Stimulated activated CD8-positive, alpha-beta memory T cell treated with anti-CD3 and anti-CD28 coated beads, Interleukin-15, amount 100 ng/mL, for 4 hours (primary cell): Measurements from ENCODE around the gene PRSS12.
"Not testable (repeated sequence)": the region's sequence is repeated elsewhere in the genome, so short reads cannot be mapped to it uniquely, and the experiment has no call there.

Experiments used
- DNase-seq, 2 donors: peaks; one replicate each; pipeline ENCODE4 v3.0.0-alpha.2; 2020; ENCODE audit warnings: low read depth in 2 of 2

PRSS12 gene

GRCh38 chr4:118325431-118325830, 27.4 kb downstream of the PRSS12 start:
- no peak for DNase-seq

- no peak for DNase-seq
Observed at GRCh38 chr4:118322831-118323502, 29.8 kb downstream of the PRSS12 start.

DNA sequence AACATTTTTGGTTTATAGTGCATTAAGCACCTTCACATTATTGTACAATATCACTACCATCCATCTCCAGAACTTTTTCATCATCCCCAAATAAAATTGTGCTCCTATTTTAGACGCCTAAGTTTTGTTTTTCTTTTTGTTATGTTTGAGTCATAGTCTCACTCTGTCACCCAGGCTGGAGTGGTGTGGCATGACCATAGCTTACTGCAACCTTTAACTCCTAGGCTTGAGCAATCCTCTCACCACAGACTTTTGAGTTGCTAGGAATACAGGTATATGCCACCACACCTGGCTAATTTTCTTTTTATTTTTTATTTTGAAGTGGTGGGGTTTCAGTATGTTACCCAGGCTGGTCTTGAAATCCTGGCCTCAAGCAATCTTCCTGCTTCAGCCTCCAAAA, 33.9 kb downstream of the PRSS12 start:
- DNase-seq: no peak

DNA sequence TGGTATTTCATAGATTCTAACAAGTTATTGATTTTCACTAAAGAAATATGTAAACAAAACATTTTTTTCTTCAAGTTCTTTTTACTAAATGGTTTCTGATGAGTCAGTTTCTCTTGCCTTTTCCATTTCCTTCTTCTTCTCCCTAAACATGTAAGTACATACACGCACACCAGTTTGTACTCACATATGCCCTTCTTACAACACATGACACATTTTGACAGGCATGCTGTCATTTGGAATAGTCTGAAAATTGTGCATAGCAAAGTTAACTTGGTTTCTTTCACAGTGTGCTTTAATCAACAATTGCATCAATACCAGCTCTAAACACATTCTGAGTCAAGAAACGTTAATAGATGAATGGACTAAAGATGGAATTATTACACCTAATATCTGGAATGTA, 35.1 kb downstream of the PRSS12 start:
- DNase-seq: no peak

DNA sequence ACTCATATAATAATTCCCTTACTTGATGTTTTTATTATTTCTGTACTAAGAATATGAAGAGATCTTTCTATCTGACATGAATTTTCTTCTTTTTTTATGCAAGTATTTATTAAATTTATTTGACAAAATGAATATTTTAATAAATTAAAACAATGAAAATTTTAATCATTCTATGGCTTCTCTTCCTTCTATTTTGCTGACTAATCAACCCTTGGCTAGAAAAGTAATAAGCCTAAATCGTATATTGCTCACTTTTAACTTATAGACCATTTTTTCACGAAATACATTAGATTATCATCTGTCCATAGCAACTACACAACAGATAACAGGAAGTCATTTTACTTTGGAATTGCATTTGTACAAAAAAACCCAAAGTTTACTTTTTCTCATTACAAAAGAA, 38.6 kb downstream of the PRSS12 start:
- no peak for DNase-seq

GRCh38 chr4:118313098-118313497, 39.7 kb downstream of the PRSS12 start:
- no peak for DNase-seq

- no peak for DNase-seq
Observed at GRCh38 chr4:118308306-118309030, 44.3 kb downstream of the PRSS12 start.

- no peak for DNase-seq
Observed at GRCh38 chr4:118307643-118308042, 45.2 kb downstream of the PRSS12 start.

DNA sequence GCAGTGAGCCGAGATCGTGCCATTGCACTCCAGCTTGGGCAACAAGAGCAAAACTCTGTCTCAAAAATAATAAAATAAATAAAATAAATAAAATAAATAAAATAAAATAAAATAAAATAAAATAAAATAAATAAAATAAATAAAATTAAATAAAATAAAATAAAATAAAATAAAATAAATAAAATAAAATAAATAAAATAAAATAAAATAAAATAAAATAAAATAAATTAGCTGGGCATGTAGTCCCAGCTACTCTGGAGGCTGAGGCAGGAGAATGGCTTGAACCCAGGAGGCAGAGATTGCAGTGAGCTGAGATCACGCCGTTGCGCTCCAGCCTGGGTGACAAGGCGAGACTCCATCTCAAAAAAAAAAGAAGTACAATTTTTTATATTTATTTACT, 53.2 kb downstream of the PRSS12 start:
- not testable (repeated sequence) for DNase-seq

- DNase-seq: no peak
Observed at GRCh38 chr4:118296729-118297128, 56.1 kb downstream of the PRSS12 start.

GRCh38 chr4:118290951-118291350, 61.9 kb downstream of the PRSS12 start:
- DNase-seq: no peak

DNA sequence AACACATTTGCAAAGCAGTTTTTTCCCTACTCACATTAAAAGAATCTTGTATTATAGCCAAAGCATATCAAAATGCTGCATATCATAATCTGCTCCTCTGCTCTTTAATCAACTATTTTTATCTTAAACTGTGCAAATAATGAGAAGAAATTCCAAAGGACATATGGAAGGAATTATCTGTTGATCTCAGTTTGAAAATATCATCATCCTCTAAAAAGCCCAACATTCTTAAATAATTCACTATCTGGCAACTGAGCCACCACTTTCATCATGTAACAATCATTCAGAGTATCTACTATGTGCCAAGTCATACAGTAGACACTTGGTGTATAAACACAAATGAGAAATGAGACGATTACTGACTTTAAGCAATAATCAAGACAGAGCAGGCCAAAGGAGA, 63.0 kb downstream of the PRSS12 start:
- no peak for DNase-seq

GRCh38 chr4:118287711-118288451, 64.9 kb downstream of the PRSS12 start:
- DNase-seq: no peak

- no peak for DNase-seq
Observed at GRCh38 chr4:118286685-118287084, 66.1 kb downstream of the PRSS12 start.

- no peak for DNase-seq
Observed at GRCh38 chr4:118285931-118286330, 66.9 kb downstream of the PRSS12 start.

DNA sequence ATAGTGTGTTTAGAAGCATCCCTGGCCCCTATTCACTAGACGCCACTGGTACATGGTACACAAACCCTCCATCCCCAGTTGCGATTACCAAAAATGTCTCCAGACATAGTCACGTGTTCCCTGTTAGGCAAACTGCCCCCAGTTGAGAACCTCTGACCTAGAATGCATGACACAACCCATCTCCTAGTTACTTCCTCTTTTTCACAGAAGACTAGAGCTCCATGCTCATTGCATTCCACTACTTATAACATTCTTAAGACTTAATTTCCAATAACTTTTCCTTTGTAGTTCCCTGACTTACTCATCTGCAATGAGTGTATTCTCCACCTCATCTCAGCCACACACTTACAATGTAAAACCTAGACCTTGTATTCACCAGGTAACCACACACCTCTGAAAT, 68.6 kb downstream of the PRSS12 start:
- no peak for DNase-seq

DNA sequence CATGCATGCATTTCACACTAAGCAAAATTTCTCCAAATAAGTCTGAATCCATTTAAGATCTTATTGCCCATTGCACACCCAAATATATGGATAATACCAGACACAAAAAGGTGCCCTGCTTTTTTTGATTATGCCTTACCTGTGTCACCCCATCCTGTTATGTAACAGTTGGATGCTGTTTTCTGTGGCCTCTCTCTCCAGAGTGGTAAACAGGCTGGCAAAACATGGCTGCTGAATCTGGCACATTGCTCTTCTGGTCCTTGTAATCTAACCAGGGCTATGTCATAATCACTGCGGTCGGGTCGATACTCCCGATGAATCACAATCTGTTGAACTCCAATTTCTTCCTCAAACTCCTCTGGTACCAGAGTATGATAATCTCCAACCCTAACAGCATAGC, 70.1 kb downstream of the PRSS12 start:
- DNase-seq: no peak

DNA sequence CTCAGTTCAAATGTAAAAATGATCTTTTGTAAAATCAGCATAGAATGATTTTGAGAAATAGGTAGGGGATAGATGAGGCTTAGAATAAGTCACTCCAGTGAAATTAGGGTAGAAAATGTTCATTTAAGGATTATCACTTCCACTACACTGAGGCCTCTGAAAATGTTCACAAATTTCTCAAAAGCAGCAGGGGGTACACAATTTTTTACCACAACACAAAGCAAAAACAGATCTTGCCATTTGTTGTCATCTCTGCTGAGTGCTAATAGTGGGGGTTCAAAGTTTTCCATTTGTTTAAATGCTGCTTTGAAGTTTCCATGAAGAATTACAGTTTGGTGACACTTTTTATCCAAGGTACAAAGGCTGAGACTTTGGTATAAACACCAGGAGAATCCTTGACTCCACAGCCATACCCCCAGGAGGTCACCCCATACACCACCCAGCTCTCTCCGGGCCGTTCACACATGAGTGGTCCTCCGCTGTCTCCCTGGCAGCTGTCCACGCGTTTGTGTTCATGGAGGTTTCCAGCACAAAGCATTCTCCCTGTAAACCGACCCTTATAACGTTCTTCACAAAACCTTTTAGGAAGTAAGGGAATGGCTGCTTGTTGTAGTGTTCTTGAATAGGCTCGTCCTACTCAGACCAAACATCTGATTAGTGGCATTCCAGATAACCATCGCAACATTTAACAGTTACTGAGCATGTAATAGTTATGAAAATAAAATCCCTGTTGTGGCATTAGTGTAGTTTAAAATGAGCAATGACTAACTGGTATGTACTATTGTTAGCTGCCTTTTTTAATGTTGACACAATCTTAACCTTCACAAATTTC, 71.0 kb downstream of the PRSS12 start:
- no peak for DNase-seq

GRCh38 chr4:118280501-118281218, 72.1 kb downstream of the PRSS12 start:
- DNase-seq: no peak

- DNase-seq: no peak
Observed at GRCh38 chr4:118279920-118280432, 72.8 kb downstream of the PRSS12 start.

GRCh38 chr4:118279328-118279727, 73.5 kb downstream of the PRSS12 start:
- DNase-seq: no peak
